Epithelial cell of proximal tubule (primary cell): Measurements from ENCODE around the gene ABCC10. TPM values are rescaled to one million over a fixed set of nuclear protein-coding genes. Genes with fewer than 3 reads are reported as not detected.

Source experiments
- DNase-seq: peaks from one replicate; pipeline ENCODE4 v3.0.0-alpha.2; 2011; ENCODE audit warnings: low read depth
- H3K4me3 ChIP-seq: 2 replicates; pipeline ENCODE4 v1.5.1; 2011; ENCODE audit warnings: low read depth, mild to moderate bottlenecking, low read length
- CTCF ChIP-seq: conservative IDR thresholded peaks from 2 replicates; pipeline ENCODE4 v1.5.1; 2012; ENCODE audit warnings: low read depth, mild to moderate bottlenecking, low read length
- total RNA-seq: library from RNA; depleted of rRNA; stranded (reverse); fragments of >200 nt; gene quantifications from 2 replicates; pipeline ENCODE4 v1.2.3, GENCODE V29; 2015

The ABCC10 gene
- total RNA-seq, 1 donor from 2014 or later = 19.6 TPM

DNA sequence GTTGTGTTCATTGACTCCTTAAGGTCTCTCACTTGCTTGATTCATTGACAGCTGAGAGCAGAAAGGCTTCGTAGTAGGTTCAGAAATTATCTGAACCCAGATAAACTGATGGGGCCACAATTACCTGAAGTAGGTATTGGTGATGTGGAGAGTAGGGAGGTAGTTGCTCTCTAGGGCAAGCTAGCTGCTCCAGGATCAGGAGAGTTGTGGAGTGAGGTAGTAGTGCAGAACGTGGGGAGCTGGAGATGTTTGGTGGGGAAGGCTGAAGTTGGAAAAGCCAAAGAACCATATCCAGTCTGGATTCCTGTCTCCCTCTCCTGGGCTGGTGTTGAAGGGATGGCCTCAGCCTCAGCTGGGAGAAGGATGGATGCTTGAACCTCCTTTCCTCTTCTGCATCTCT lies 65.9 kb downstream of the ABCC10 start:
- no peak for TF ChIP-seq CTCF
- DNase-seq = no peak
- H3K4me3 ChIP-seq = no peak overlapping the region

- TF ChIP-seq CTCF = no peak
- no peak overlapping the region for H3K4me3 ChIP-seq
- no peak for DNase-seq
Measured at GRCh38 chr6:43493833-43494232, 66.5 kb downstream of the ABCC10 start.

DNA sequence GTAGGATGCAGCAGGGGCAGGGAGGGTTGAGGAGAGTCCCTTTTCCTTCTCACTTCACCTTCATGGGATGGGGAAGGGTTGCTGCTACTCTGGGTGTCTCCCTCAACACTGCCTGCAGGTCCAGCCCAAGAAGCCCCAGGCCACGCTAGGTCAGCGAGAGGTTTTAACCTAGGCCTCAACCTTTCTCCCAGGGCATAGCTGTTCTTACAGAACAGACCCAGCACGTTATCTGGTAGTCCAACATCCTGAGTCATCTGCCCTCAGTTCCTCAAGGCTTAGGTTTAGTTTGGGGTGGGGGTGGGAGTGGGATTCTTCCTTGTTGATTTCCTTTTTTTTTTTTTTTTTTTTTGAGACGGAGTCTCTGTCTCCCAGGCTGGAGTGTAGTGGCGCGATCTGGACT lies 67.0 kb downstream of the ABCC10 start:
- TF ChIP-seq CTCF = no peak
- no peak overlapping the region for H3K4me3 ChIP-seq
- DNase-seq = no peak

DNA sequence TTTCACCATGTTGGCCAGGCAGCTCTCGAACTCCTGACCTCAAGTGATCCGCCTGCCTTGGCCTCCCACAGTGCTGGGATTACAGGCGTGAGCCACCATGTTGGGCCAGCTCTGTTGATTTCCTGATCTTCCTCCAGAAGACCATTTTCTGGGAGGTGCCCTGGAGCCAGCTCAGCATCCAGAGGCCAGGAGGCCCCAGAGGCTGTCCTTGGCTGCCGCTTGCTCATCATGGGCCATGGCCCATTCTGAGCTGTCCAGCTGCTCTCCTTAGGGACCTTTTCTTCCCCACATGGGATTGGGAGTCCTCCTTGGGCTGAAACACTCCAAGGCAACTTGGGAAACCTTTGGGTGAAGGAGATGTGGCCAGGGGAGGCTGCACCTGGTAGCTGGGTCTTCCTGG lies 67.4 kb downstream of the ABCC10 start:
- DNase-seq = no peak
- H3K4me3 ChIP-seq = no peak overlapping the region
- TF ChIP-seq CTCF = no peak

DNA sequence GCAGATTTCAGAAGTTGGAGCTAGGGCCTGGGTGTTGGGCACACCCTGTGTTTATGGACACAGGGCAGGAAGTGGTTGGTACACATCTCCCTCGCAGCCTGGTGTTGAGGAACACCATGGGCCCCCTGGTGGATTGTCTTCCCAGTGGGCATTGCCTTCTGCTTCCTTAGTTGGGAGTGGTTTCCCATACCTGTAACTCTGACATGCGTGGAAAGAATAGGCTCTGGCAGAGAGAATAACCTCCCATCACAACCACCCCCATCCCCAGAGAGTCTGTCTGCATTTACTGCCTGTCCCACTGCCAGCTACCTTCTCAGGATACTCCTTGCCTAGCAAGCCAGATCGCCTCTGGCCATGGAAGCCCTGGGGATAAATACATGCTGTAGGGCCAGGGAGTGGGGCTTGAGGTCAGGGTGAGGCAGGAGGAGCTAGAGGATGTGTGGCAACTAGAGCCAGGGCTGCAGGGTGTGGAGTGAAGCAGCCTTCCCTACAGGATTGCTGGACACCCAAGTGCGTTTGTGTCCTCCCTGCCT lies 68.1 kb downstream of the ABCC10 start:
- H3K4me3 ChIP-seq = no peak overlapping the region
- DNase-seq = no peak
- TF ChIP-seq CTCF = peak; percentile 39

GRCh38 chr6:43496370-43497128 lies 69.2 kb downstream of the ABCC10 start:
- DNase-seq = no peak

More at GRCh38 chr6:43496370-43497128, 69.2 kb downstream of the ABCC10 start:
- no peak overlapping the region for H3K4me3 ChIP-seq
- peak; percentile 73 for TF ChIP-seq CTCF
